Astrocyte (in vitro differentiated cells and primary cell): ENCODE data around the gene BHLHA15. TPM values are rescaled to one million over a fixed set of nuclear protein-coding genes. Genes with fewer than 3 reads are reported as not detected.
A peak's percentile ranks its signal among the peaks of the same experiment; 100 is the strongest.

ENCODE experiments used
- DNase-seq: peaks from one replicate; pipeline ENCODE4 v3.0.0-alpha.2; 2010; ENCODE audit warnings: low read depth
- FAIRE-seq: peaks from 2 replicates; lab custom pipeline; 2011; peaks lifted over from hg19 to GRCh38; lab: Jason Lieb, UNC
- H2AFZ ChIP-seq: 2 replicates; pipeline ENCODE4 v1.6.0; 2012; ENCODE audit warnings: low read depth, low read length, inconsistent platforms
- H3K27ac ChIP-seq: 2 replicates; pipeline ENCODE4 v1.5.1; 2011; ENCODE audit warnings: low read depth, low read length, inconsistent platforms
- H3K27me3 ChIP-seq: 2 replicates; pipeline ENCODE4 v1.6.0; 2011; ENCODE audit warnings: low read length, inconsistent platforms; ENCODE audit not compliant: insufficient read depth
- H3K36me3 ChIP-seq: 2 replicates; pipeline ENCODE4 v1.5.1; 2011; ENCODE audit warnings: low read length, inconsistent platforms; ENCODE audit not compliant: insufficient read depth
- H3K4me1 ChIP-seq: 2 replicates; pipeline ENCODE4 v1.5.1; 2011; ENCODE audit warnings: low read length, inconsistent platforms; ENCODE audit not compliant: insufficient read depth
- H3K4me2 ChIP-seq: 2 replicates; pipeline ENCODE4 v1.6.0; 2012; ENCODE audit warnings: low read length, inconsistent platforms
- H3K4me3 ChIP-seq: 2 replicates; pipeline ENCODE4 v1.5.1; 2011; ENCODE audit warnings: low read depth, mild to moderate bottlenecking, low read length, inconsistent platforms; ENCODE audit not compliant: insufficient read depth
- H3K79me2 ChIP-seq: 2 replicates; pipeline ENCODE4 v1.6.0; 2012; ENCODE audit warnings: mild to moderate bottlenecking, low read length, inconsistent platforms; ENCODE audit not compliant: insufficient read depth
- H3K9ac ChIP-seq: 2 replicates; pipeline ENCODE4 v1.6.0; 2012; ENCODE audit warnings: mild to moderate bottlenecking, low read length, inconsistent platforms
- H3K9me3 ChIP-seq: 2 replicates; pipeline ENCODE4 v1.5.1; 2012; ENCODE audit warnings: low read depth, mild to moderate bottlenecking, low read length, inconsistent platforms; ENCODE audit not compliant: insufficient read depth
- H4K20me1 ChIP-seq: 2 replicates; pipeline ENCODE4 v1.6.0; 2012; ENCODE audit warnings: low read length, inconsistent platforms; ENCODE audit not compliant: insufficient read depth
- H3K27ac Mint-ChIP-seq: one replicate; pipeline ENCODE4 v1.8.0; 2021; ENCODE audit warnings: mild to moderate bottlenecking, mixed read lengths; ENCODE audit not compliant: unreplicated experiment
- H3K27me3 Mint-ChIP-seq: one replicate; pipeline ENCODE4 v1.8.0; 2021; ENCODE audit warnings: low read depth, mixed read lengths; ENCODE audit not compliant: unreplicated experiment
- H3K36me3 Mint-ChIP-seq: one replicate; pipeline ENCODE4 v1.8.0; 2021; ENCODE audit warnings: low read depth, mixed read lengths; ENCODE audit not compliant: unreplicated experiment
- H3K4me1 Mint-ChIP-seq: one replicate; pipeline ENCODE4 v1.8.0; 2021; ENCODE audit warnings: low read depth, mixed read lengths; ENCODE audit not compliant: unreplicated experiment
- H3K4me3 Mint-ChIP-seq: one replicate; pipeline ENCODE4 v1.8.0; 2021; ENCODE audit warnings: mild to moderate bottlenecking, moderate library complexity, mixed read lengths; ENCODE audit not compliant: unreplicated experiment
- H3K9me3 Mint-ChIP-seq: one replicate; pipeline ENCODE4 v1.8.0; 2021; ENCODE audit warnings: mild to moderate bottlenecking, mixed read lengths; ENCODE audit not compliant: unreplicated experiment
- CTCF ChIP-seq: IDR thresholded peaks from 2 replicates; pipeline ENCODE4 v1.5.1; 2011; ENCODE audit warnings: low read depth, mild to moderate bottlenecking, inconsistent platforms, low read length, moderate library complexity; ENCODE audit not compliant: insufficient read depth
- EZH2 ChIP-seq: IDR thresholded peaks from 2 replicates; pipeline ENCODE4 v1.6.1; 2012; ENCODE audit warnings: mild to moderate bottlenecking, low read length, inconsistent platforms; ENCODE audit not compliant: insufficient read depth
- total RNA-seq: library from RNA; stranded (reverse); gene quantifications from 2 replicates; pipeline ENCODE4 v1.2.1, GENCODE V29; 2021

The BHLHA15 gene
- total RNA-seq, 1 donor from 2014 or later = 0.57 TPM

- no peak for FAIRE-seq
- Mint-ChIP-seq H3K27me3 (no peaks in the 10 kb centered on the region), H3K4me1 (peaks cover 11% of the 10 kb centered on the region), H3K36me3 (peaks cover 7% of the 10 kb centered on the region), H3K9me3 (no peaks in the 10 kb centered on the region), H3K4me3 (no peak overlapping the region), H3K27ac (no peak overlapping the region)
- Histone ChIP-seq H3K9ac (no peak overlapping the region), H3K36me3 (no peaks in the 10 kb centered on the region), H3K4me2 (no peak overlapping the region), H3K9me3 (no peaks in the 10 kb centered on the region), H3K27me3 (no peaks in the 10 kb centered on the region), H3K27ac (no peak overlapping the region), H2AFZ (no peak overlapping the region), H3K4me3 (no peak overlapping the region), H4K20me1 (no peaks in the 10 kb centered on the region), H3K79me2 (no peaks in the 10 kb centered on the region), H3K4me1 (no peaks in the 10 kb centered on the region)
- no peak for DNase-seq
- no peak for TF ChIP-seq CTCF
- TF ChIP-seq EZH2 = no peak
These were observed 5.9 kb upstream of the BHLHA15 start for GRCh38 chr7:98205162-98205845.

- Histone ChIP-seq H3K4me1 (peaks cover 3% of the 10 kb centered on the region), H3K9me3 (no peaks in the 10 kb centered on the region), H2AFZ (no peak overlapping the region), H3K27ac (no peak overlapping the region), H3K27me3 (no peaks in the 10 kb centered on the region), H3K79me2 (no peaks in the 10 kb centered on the region), H4K20me1 (no peaks in the 10 kb centered on the region), H3K4me3 (no peak overlapping the region), H3K9ac (no peak overlapping the region), H3K4me2 (no peak overlapping the region), H3K36me3 (no peaks in the 10 kb centered on the region)
- TF ChIP-seq CTCF (no peak), EZH2 (no peak)
- Mint-ChIP-seq H3K9me3 (no peaks in the 10 kb centered on the region), H3K27ac (no peak overlapping the region), H3K36me3 (peaks cover 7% of the 10 kb centered on the region), H3K4me1 (peaks cover 11% of the 10 kb centered on the region), H3K4me3 (peak overlapping the region; percentile 40), H3K27me3 (no peaks in the 10 kb centered on the region)
- DNase-seq (no peak), FAIRE-seq (no peak)
These were observed 4.5 kb upstream of the BHLHA15 start for GRCh38 chr7:98206451-98207330.
